ENCODE data around the gene GID4. TPM values are rescaled to one million over a fixed set of nuclear protein-coding genes. Genes with fewer than 3 reads are reported as not detected.

Gene GID4
- total and polyA plus RNA-seq, 2 of the 4 experiments (the other 2 are of a cell fraction) = 3.9 to 5.6 TPM

DNA sequence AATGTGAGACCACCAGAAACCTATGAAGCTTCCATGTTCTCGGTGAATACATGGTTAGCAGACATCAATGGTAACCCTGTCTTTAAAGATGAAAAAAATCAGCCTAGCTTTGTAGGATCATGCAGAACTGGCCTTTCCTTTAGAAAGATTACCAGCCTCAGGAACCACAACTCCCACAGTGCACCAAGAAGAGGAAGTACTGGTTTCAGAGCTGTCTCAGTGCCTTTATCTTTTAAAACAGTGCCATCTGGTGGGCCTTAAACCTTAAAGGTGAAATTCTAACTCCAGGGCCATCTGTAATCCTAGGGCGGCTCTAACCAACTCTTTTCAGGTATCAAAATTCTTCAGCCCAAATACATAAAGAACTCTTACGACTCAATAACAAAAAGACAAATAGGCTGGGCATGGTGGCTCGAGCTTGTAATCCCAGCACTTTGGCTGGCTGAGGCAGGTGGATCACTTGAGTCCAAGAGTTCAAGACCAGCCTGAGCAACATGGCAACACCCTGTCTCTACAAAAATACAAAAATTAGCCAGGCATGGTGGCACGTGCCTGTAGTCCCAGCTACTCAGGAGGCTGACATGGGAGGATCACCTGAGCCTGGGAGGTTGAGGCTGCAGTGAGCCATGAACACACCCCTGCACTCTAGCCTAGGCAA lies 5.6 kb upstream of the GID4 start:
- no peak overlapping the region for H2BK15ac ChIP-seq (ENCODE audit: low read depth, low read length)
- no peaks in the 10 kb centered on the region for H3K9me3 ChIP-seq (ENCODE audit: control insufficient read depth, insufficient read depth, low read length)
- H3K4ac ChIP-seq (ENCODE audit: low read depth, low read length) = no peak overlapping the region
- H3K56ac ChIP-seq (ENCODE audit: extremely low read depth, insufficient read depth, low read length) = no peak overlapping the region
- H4K20me1 ChIP-seq (ENCODE audit: insufficient read depth, low read length) = no peaks in the 10 kb centered on the region
- no peak overlapping the region for H2AFZ ChIP-seq (replicated peaks; ENCODE audit: low read length, poor library complexity)
- H4K8ac ChIP-seq (ENCODE audit: low read depth in 2 of 2, low read length in 2 of 2) = peak overlapping the region in 1 of 2 experiments; percentile 62; a peak in 1 of 4 replicates
- in situ Hi-C loops (cut with MboI; ENCODE audit: low sequenced_read_pairs) = loop anchor here (5.0 to 10.0 kb wide), 2 partner anchors 141 to 349 kb away; partner anchors contain the start of gene RAI1
- H4K91ac ChIP-seq (ENCODE audit: insufficient read depth, low read depth, low read length) = no peak overlapping the region
- POLR2A ChIA-PET (ENCODE audit: unreplicated experiment) = no interaction called here
- H2BK5ac ChIP-seq (ENCODE audit: low read depth, low read length, poor library complexity, severe bottlenecking) = no peak overlapping the region
- H2BK120ac ChIP-seq (ENCODE audit: low read depth, low read length) = no peak overlapping the region
- no TSS peak for BruUV-seq (replicated peaks)
- no peak overlapping the region for H3K27ac ChIP-seq (ENCODE audit: insufficient read depth, low read length)
- no peak overlapping the region for H3K9ac ChIP-seq (ENCODE audit: low read depth, low read length)
- CTCF ChIA-PET = interaction anchor here (0.5 to 1.3 kb wide), 5 partner anchors 29 to 142 kb away, joined by 3 to 4 read pairs (median 3); no protein-coding TSS in a partner anchor
- no peak overlapping the region for H3K4me2 ChIP-seq (ENCODE audit: low read depth, low read length)
- no peak overlapping the region for H2AK5ac ChIP-seq (ENCODE audit: low read depth, low read length)
- intact Hi-C loops (cut with micrococcal nuclease) = loop anchor here (1.0 to 10.0 kb wide), 7 partner anchors 61 to 679 kb away; partner anchors contain the start of genes DRC3, RAI1 and TOM1L2
- no peak for TF ChIP-seq FOS (IDR thresholded peaks at IDR 0.05; ENCODE audit: low read depth, low read length)
- TF ChIP-seq SMC3 (IDR thresholded peaks at IDR 0.05; ENCODE audit: low read depth, low read length) = peak; percentile 95
- no peak for TF ChIP-seq POLR2A (IDR thresholded peaks at IDR 0.05; ENCODE audit: low read depth, low read length)
- TF ChIP-seq, protein P1, sequence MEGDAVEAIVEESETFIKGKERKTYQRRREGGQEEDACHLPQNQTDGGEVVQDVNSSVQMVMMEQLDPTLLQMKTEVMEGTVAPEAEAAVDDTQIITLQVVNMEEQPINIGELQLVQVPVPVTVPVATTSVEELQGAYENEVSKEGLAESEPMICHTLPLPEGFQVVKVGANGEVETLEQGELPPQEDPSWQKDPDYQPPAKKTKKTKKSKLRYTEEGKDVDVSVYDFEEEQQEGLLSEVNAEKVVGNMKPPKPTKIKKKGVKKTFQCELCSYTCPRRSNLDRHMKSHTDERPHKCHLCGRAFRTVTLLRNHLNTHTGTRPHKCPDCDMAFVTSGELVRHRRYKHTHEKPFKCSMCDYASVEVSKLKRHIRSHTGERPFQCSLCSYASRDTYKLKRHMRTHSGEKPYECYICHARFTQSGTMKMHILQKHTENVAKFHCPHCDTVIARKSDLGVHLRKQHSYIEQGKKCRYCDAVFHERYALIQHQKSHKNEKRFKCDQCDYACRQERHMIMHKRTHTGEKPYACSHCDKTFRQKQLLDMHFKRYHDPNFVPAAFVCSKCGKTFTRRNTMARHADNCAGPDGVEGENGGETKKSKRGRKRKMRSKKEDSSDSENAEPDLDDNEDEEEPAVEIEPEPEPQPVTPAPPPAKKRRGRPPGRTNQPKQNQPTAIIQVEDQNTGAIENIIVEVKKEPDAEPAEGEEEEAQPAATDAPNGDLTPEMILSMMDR (conservative IDR thresholded peaks at IDR 0.05; ENCODE audit: low read depth, low read length) = peak; percentile 91
- TF ChIP-seq RAD21 (IDR thresholded peaks at IDR 0.05; ENCODE audit: low read length) = peak; percentile 96
- TF ChIP-seq MAZ (IDR thresholded peaks at IDR 0.05; ENCODE audit: borderline replicate concordance, low read depth, low read length) = no peak
- peaks cover 5% of the 10 kb centered on the region for H3K4me1 ChIP-seq (ENCODE audit: control insufficient read depth, insufficient read depth, low read length)
- no peak overlapping the region for H3K14ac ChIP-seq (replicated peaks; ENCODE audit: low read depth, low read length)
- no peak overlapping the region for H3K23ac ChIP-seq (ENCODE audit: low read depth, low read length)
- dilution Hi-C loops (cut with HindIII; ENCODE audit: low sequenced_read_pairs, unreplicated experiment) = no loop called here
- WGBS, 2 experiments (ENCODE audit: extremely low coverage in 2 of 2, insufficient read length in 1 of 2) = 0% methylated on average over 1 of the region's 5 CpGs; no CpG with 5 or more reads in 1 of the 2 experiments
- H3K9me1 ChIP-seq (ENCODE audit: insufficient read depth, low read length) = peaks cover 6% of the 10 kb centered on the region; the same call in 1 of the 2 replicates
- no peaks in the 10 kb centered on the region for H3K36me3 ChIP-seq (ENCODE audit: control insufficient read depth, insufficient read depth, low read length)
- H3K27me3 ChIP-seq (ENCODE audit: control insufficient read depth, insufficient read depth, low read length) = no peaks in the 10 kb centered on the region
- peak; percentile 87 for DNase-seq
- H3K4me3 ChIP-seq (ENCODE audit: insufficient read depth, low read depth, low read length) = no peak overlapping the region
- H3K79me1 ChIP-seq (ENCODE audit: low read depth in 1 of 2, low read length in 2 of 2) = peaks cover 20 to 51% of the 10 kb centered on the region in 2 experiments
- H2AK9ac ChIP-seq (replicated peaks; ENCODE audit: low read depth, low read length, poor library complexity) = no peak overlapping the region
- H2BK20ac ChIP-seq (ENCODE audit: low read depth, low read length) = no peak overlapping the region
- no peak overlapping the region for H4K5ac ChIP-seq (ENCODE audit: low read depth, low read length)
- peak; percentile 94 for ATAC-seq (ENCODE audit: low read depth)
- no peak overlapping the region for H3K18ac ChIP-seq (ENCODE audit: low read depth, low read length)

All from IMR-90 (cell line).